GM20431 (cell line): ENCODE measurements around the gene MAST3.
"Not testable (repeated sequence)": the region's sequence is repeated elsewhere in the genome, so short reads cannot be mapped to it uniquely, and the experiment has no call there.

Experiments used
- in situ Hi-C: fragments of 300-500 bp; cut with MseI, MboI; formaldehyde crosslinking; loops from one replicate; pipeline ENCODE4 v1.15.0; 2020; ENCODE audit warnings: low sequenced_read_pairs; ENCODE audit not compliant: unreplicated experiment

Gene MAST3

GRCh38 chr19:18155095-18156087, 57.8 kb downstream of the MAST3 start:
- in situ Hi-C loops: no loop called here

- in situ Hi-C loops: no loop called here
Observed at GRCh38 chr19:18156268-18156667, 58.7 kb downstream of the MAST3 start.

GRCh38 chr19:18156841-18157464, 59.4 kb downstream of the MAST3 start:
- in situ Hi-C loops: no loop called here

- in situ Hi-C loops: no loop called here
Observed at GRCh38 chr19:18157465-18158063, 60.0 kb downstream of the MAST3 start.

GRCh38 chr19:18158467-18158866, 60.9 kb downstream of the MAST3 start:
- in situ Hi-C loops: no loop called here

- in situ Hi-C loops: not testable (repeated sequence)
Observed at GRCh38 chr19:18159059-18159616, 61.6 kb downstream of the MAST3 start.

GRCh38 chr19:18159810-18160209, 62.2 kb downstream of the MAST3 start:
- in situ Hi-C loops: no loop called here

- in situ Hi-C loops: no loop called here
Observed at GRCh38 chr19:18160493-18160970, 63.0 kb downstream of the MAST3 start.

GRCh38 chr19:18160971-18161635, 63.5 kb downstream of the MAST3 start:
- in situ Hi-C loops: no loop called here

- in situ Hi-C loops: no loop called here
Observed at GRCh38 chr19:18161636-18162002, 64.0 kb downstream of the MAST3 start.

- in situ Hi-C loops: no loop called here
Observed at GRCh38 chr19:18164072-18164471, 66.5 kb downstream of the MAST3 start.

GRCh38 chr19:18165794-18166544, 68.4 kb downstream of the MAST3 start:
- in situ Hi-C loops: no loop called here

GRCh38 chr19:18167011-18167410, 69.4 kb downstream of the MAST3 start:
- in situ Hi-C loops: no loop called here

GRCh38 chr19:18167975-18168645, 70.5 kb downstream of the MAST3 start:
- in situ Hi-C loops: no loop called here

- in situ Hi-C loops: no loop called here
Observed at GRCh38 chr19:18168673-18169381, 71.2 kb downstream of the MAST3 start.

- in situ Hi-C loops: no loop called here
Observed at GRCh38 chr19:18170714-18171255, 73.2 kb downstream of the MAST3 start.

- in situ Hi-C loops: no loop called here
Observed at GRCh38 chr19:18171605-18172327, 74.2 kb downstream of the MAST3 start.
